NCI-H748 treated with DMSO at 0.1 percent for 48 hours (cell line): ENCODE results near the gene WWOX.

Experiments
- DNase-seq: peaks from one replicate; lab custom pipeline; 2025; lab: John Stamatoyannopoulos, UW

The WWOX gene

DNA sequence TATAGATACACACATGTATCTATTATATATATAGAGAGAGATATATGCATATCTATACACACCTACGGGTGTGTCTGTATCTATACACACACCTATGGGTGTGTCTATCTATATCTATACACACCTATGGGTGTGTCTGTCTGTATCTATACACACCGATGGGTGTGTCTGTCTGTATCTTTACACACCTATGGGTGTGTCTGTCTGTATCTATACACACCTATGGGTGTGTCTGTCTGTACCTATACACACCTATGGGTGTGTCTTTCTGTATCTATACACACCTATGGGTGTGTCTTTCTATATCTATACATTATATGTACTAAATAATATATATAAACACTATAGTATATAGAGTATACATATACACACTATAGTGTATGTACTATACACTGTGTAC lies 762.6 kb downstream of the WWOX start:
- no peak for DNase-seq

DNA sequence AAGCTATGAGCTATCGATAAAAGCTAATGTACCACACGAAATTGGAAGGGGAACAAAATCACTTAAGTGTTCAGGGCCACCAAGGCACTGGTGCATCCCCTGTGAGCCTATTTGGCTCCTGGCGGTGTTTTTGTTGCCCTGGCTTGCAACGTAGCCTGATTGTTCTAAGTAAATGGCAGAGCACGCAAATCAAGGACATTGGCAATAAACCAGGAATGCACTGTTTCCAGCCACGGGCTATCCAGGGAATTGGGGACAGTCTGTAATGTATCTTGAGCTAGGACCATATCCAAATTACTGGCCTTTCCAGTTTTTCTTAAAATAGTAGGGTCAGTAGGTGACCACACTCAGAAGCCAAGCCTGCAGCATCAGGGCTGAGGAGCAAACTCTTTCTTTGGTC lies 767.1 kb downstream of the WWOX start:
- no peak for DNase-seq

DNA sequence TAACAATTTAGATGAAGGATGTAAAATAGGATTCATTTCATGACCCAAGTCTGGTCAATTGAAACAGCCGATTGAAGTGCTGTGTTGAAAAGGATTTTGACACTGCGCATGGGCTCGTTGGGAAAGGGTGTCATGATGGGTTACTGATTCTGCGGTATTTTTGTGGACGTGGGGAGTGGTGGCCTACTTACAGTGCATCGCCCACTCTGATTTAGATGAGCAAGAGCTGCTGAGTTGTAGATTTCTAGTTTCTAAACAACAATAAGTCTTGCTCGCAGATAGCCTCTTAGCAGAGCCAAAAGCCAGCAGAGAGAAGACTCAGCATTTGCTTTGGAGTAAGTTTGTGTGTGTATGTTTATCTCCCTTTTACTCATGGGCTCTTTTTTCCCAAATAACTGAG lies 770.0 kb downstream of the WWOX start:
- DNase-seq = no peak

DNA sequence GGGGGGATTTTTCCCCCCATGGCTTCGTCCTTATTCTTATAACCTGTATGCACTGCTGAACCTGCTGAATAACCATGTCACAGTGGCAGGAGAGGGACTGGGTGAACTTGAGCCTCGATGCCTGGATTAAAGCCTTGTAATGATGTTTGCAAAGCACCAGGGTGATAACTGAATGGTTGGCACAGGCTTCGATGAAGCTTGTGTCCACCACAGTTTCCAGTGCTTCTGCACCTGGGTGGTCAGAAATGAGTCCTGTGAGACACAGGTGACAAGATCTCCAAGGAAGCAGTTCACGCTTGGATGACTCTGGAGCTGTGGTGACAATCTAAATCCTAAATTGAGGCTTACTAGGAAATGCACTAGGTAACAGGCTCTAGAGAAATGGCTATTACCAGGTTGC lies 771.8 kb downstream of the WWOX start:
- DNase-seq = no peak

DNA sequence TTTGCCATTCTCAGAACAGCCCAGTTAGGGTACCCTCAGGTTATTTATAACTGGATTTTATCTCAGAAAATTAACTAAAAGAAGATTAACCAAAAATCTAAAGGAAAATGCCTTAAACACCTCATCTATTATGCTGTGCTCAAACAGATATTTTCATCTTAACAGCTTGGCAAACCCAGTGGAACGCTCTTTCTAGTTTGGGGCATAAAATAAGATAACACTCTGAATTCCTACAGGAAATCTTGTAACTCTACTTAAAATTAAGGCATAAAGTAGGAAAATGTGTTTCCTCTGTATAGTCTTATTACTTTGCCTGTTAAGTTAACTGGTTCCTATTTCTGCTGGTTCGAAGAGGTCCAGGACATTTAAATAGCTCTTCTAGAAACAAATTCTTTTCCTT lies 777.2 kb downstream of the WWOX start:
- no peak for DNase-seq

DNA sequence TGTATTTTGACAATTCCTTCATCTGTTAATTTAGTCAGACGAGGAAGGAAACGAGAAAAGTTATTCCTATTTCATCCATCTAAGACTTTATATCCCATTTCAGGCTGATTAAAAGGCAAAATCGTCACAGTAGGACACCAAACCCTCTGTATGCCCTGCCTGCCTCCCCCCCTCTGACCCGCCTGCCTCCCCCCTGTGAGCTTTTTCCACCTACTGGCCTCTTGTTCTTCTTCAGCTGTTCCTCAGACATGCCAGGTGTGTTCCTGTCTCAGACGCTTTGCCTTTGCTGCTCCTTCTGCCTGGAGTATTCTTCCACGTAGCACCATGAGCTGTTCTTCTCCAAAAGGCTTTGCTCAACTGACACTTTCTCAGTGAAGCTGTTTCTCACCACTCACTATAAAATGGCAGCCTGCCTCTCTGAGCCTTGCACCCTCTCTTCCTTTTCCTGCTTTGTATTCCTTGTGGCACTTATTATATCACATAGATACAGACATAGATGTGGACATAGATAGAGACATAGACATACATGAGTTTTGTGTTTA lies 777.7 kb downstream of the WWOX start:
- DNase-seq = no peak

DNA sequence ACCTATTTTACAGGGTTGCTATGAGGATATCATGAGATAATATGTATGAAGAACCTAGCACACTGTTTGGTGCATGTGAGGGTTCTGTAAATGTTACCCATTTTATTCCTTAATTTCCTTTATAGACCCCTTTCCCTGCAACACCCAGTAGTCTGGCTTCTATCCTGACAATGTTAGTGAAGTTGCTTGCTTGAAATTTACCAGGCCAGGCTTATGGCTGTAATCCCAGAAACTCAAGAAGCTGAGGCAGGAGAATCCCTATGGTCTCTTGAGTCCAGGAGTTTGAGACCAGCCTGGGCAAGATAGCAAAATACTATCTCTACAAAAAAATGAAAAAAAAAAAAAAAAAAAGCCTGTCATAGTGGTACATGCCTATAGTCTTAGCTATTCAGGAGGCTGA lies 779.1 kb downstream of the WWOX start:
- no peak for DNase-seq

DNA sequence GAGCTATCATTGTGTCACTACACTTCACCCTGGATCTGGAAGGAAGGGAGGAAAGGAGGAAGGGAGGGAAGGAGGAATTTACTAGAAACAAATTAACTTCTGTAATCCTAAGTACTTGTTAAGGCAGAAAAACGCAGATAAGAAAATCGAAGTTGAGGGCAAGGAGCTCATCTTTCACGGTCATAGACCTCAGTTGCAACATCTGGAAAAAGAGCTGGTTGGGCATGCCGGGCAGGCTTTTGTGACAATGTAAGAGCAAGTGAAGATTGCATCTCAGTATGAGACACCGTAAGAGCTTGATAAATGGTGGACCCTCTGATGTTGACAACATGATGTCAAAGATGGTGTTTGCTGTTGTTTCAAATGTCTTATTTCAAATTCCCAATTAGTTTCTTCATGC lies 779.6 kb downstream of the WWOX start:
- no peak for DNase-seq

DNA sequence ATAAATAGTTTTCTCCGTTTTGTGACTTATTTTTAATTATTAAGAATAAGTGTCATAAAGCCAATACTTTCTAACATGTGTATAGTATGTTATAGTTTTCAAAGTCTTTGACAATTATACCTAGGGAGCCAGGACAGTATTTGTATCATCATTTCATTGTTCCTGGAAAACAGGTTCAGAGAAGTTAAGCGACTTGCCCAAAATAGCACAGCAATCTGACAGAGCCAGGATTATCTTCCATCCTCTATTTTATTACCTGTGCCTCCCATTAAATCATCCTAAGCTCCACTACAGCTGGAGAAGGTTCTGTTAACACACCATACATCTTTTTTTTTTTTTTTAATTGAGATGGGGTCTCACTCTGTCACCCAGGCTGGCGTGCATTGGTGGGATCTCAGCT lies 782.7 kb downstream of the WWOX start:
- no peak for DNase-seq

DNA sequence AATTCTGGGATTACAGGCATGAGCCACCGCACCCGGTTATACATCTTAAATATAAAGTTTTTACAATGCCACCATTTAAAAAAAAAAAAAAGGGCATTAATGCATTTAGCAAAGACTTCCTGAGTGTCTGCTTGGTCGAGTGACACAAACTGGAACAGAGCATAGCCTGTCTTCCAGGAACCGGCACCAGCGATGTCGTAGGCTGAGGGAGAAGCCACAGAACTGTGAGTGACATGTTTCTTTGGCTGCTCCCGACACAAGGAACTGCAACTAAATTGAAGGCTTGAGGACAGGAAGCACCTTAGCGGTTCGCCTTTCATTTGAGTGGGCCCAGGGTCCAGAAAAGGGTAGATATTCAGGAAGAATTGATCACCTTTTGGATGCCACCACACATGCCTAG lies 783.3 kb downstream of the WWOX start:
- DNase-seq = no peak

DNA sequence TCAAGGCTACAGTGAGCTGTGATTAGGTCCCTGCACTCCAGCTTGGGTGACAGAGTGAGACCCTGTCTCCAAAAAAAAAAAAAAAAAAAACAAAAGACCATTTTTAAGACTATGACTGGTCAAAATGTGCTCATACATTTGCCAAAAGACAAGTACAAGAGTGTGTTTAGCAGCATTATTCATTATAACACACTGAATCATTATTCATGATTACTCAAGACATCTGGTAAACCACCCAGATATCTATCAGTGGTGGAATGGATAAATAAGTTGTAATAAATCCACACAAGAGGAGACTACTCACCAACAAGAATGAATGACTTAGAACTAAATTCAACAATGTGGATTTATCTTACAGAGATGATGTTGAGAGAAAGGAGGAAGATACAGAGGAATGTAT lies 784.8 kb downstream of the WWOX start:
- no peak for DNase-seq

DNA sequence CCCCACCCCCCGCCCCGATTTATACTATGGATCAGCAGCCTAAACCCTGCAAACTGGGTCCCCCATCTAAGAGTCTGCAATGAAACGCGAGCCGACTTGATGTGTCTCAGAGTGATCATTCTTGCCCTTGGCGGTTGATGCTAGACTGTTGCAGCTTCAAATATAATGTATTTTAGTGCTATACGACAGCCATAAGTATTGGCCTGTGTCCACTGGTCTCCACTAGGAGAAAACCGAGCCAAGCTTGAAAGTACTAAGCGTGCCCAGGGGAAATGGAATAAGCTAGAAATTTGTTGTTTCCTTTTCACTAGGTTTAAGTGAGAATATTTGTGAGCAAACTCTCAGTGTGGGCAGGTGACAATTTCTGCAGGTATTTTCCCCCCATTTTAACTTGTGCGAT lies 789.9 kb downstream of the WWOX start:
- DNase-seq = no peak

DNA sequence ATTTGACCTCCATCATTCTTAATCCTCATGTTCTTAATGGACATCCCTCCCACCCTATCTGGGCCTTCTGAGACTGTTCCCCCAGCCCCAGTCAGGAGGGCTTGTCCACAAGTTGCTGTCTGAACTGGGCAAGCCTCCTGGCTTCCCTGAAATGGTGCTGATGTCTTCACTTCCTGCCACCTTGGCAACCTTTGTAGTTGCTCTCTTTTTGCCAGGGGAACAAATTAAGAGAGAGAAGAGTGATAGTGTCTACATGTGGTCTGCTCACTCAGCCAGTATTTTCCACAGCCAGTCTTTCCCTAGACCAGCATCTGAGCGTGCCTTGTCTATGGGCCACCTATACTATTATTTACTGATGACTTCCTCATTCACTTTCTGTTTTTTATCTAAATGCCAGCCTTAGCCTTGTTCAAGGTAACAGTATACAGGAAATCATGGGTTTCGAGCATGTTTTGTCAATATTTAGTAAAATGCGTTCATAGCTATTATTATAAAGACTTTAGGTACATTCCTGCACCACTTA lies 791.0 kb downstream of the WWOX start:
- DNase-seq = no peak

DNA sequence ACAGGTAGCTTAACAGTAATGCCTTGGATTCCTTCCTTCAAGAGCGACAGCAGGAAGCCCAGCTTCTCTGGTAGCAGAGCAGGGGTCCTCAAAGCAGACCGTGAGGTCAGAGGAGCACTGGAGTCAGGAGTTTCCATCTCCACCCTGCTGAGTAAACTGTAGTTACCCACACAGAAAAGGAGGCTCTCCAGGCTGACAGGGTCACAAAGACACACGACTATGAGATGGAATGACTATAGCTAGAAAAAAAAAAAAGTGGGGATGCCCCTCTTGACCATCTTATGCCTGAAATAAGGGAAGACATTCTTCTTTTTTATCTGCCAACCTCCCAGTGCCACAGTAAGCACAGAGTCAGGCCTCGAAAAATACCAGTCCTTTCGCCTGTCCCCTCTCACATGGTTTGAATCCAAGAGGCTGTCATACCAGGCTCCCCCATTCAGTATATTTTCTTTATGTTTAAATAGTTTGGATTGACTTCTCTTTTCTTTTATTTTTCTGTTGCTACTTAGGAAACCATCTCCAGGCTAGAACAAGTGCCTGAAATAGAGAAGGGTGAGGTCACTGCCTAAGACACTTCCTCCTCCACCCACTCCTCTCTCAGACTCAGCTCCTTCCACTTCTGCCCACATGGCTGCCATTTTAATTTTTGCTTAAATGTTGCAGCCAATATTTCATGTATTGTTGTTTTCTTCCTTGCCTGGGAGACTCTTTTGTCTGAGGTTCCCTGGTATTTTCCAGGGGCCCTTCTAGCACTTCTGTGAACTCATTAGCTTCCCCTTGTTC lies 793.7 kb downstream of the WWOX start:
- no peak for DNase-seq

DNA sequence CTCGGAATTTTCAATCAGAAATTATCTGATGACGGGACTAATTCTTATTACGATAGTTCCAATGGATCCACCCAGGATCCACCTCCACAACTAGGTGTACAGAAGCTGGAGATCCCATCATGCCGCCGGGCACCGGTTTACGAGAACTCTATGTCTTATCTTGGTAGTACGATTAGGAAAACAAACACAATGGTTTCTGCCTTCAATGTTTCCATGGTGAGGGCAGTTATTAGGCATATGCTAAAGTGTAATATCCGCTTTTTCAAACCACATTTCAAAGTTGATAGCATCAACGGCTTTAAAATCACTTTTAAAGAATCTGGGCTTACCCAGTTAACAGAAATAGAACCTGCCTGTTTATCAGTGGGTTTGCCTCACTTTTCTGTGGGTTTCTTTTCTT lies 795.4 kb downstream of the WWOX start:
- no peak for DNase-seq

DNA sequence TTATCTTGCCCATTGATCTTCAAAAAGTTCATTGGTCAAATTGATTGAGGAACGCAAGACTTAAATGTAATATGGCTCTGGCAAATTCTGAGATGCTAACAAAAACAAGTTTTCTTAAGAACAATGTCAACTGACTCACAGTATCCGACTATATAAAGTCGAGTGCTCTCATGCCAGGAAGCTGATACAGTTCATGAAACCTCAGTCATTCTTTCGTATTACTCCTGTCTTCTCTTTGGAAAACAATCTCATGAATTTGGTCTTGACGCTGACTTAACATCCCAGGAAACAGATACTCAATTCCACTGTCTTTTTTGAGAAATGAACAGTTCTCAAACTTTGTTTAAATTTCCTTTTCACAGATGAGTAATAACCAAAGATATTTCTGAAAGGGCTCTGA lies 796.2 kb downstream of the WWOX start:
- no peak for DNase-seq

DNA sequence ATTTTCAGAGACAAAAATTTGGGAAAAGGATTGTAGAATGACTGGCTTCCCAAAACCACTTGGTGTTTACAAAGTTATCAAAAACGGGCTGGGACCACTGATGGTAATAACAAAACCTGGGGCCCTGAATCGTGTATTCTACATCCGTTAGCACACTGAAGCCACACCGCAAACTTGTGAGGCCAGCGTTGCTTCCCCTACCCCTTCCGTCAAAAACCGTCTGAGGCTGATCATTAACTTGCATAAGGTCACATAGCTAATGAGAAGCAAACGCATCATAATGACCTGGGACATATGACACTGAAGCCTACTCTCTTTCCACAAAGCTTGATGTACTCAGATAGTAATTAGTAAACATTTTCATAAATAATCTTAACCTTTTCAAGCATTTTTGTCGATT lies 796.8 kb downstream of the WWOX start:
- DNase-seq = no peak

DNA sequence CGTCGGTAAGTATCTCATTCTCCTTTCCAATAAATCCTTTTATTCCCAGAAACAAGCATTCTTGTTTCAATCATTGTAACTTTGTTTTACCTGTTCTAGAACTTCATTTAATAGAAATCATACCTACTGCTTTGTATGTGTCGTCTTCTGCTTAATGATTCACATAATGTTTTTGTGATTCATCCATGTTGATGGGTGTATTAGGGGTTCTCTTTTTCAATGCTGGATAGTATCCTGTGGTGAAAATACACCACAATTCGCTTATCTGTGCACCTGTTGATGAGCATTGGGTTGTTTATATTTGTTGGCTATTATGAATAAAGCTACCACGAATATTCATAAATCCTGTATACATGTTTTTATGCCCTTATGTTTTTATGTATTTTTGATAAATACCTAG lies 797.8 kb downstream of the WWOX start:
- DNase-seq = no peak

DNA sequence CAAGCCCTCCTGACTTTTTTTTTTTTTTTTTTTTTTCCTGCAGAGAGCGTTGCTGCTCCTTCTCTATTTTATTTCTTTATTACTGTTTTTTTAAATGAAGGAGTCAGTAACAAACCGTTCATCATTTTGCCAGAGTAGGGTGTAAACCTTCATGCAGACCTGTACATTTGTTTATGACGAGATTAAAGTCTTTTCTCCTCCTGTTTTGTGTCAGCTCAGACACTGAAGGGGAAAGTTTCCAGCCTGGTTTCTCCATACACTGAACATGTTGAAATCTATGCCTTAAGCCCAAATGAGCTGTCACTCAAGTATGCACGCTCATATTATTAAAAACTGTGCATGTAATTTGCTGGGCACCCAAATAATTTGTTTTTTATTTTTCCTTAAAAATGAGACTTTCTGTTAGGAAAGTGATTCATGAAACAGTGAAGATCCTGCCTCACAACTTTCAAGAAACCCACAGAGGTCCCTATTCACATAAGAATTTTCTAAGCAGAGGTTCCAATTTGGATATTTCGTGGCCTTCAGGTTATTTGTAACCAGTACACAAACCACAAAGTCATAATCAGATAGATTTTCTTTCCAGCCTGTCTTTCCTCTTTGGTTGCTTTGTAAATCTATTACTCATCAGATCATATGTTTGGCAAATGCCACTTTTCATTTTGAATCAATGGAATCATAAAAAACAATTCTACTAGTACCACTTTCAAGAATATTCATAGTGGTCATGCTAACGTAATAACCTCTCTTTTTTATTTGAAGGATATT lies 800.8 kb downstream of the WWOX start:
- DNase-seq = no peak

DNA sequence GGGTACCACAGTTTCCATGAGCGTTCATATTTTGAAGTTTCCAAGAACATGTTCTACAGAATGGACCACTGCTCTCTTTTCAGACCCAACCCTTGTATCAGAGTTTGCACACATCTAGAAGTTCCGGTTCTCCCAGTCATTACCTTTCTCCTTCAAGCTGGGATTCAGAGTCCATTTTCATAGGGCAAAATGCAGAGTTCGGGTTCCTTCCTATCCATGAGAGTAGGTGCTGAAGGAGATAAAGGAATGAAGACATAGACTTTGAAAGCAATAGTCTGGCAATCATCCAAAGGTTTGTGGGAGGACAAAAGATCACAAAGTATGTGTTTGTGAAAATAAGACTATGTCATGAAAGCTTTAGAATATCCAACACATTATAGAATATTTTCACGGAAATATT lies 801.5 kb downstream of the WWOX start:
- DNase-seq = no peak

DNA sequence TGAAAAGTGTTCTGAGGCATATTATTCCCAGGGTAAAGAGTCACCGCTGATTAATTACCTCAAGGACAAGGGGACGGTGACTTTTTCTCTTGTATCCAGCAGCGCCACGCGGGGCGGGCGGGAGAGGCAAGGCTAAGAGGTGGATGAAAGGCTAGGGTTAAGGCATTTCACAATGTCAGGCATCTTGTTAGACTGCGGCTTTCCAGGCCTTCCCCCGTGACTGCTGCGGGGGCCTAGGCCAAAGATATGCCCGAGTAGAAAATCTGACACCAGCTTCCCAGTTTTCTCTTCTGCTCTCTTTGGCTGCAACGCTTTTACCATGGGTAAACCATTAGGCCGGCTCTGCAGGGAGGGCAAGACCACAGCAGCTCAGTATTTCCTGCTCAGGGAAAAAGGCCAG lies 802.9 kb downstream of the WWOX start:
- DNase-seq = no peak

DNA sequence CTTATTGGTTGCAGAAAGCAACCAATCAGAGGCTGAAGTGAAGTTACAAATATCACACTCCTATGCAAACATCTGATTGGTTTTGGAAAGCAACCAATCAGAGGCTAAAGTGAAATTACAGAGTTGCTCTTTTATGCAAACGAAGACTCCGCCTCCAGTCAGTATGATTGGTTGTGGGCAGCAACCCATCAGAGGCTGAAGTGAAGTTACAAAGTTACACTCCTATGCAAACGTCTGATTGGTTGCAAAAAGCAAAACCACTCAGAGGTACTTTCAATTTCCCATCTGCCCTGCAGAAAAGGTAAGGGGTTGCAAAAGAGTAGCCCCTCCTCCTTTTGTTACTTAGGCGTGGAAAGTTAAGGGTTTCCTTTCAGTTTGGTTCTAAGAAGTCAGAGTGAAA lies 803.8 kb downstream of the WWOX start:
- DNase-seq = no peak

DNA sequence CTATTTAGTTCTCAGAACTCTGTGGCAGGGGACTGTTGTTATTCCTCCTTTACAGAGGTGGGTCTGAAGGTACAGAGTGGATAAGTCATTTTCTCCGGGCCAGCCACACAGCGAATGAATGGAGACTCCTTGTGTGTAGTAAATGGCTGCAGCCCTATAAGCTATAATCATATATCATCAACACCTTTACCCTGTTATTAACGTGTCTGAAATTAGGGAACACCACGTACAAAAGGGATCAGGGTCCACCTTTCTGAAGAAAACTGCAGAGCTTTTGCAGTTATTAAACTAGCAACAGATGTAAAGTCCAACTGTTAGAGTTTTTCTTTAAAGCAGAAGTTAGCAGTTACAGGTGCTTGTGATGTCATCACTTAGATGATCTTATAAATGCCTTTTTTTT lies 804.4 kb downstream of the WWOX start:
- DNase-seq = no peak
